Bronchial epithelial cell (primary cell): ENCODE data around the gene ROR2. TPM values are rescaled to one million over a fixed set of nuclear protein-coding genes. Genes with fewer than 3 reads are reported as not detected.

Source experiments
- DNase-seq: peaks from one replicate; pipeline ENCODE4 v3.0.0-alpha.2; 2010; ENCODE audit warnings: low read depth
- FAIRE-seq: peaks from 2 replicates; lab custom pipeline; 2011; peaks lifted over from hg19 to GRCh38; lab: Jason Lieb, UNC
- H3K27me3 ChIP-seq: 2 replicates; pipeline ENCODE4 v1.5.1; 2011; ENCODE audit warnings: low read length; ENCODE audit not compliant: control insufficient read depth, insufficient read depth
- H3K36me3 ChIP-seq: 2 replicates; pipeline ENCODE4 v1.5.1; 2011; ENCODE audit warnings: low read length; ENCODE audit not compliant: control insufficient read depth, insufficient read depth
- H3K4me3 ChIP-seq: 2 replicates; pipeline ENCODE4 v1.5.1; 2011; ENCODE audit warnings: mild to moderate bottlenecking, low read depth, low read length, control low read depth
- total RNA-seq: library from RNA; depleted of rRNA; stranded (reverse); fragments of >200 nt; gene quantifications from 2 replicates; pipeline ENCODE4 v1.2.1, GENCODE V29; 2014
- TF ChIP-seq, protein P1 (sequence below): IDR thresholded peaks from 2 replicates; pipeline ENCODE4 v1.5.1; 2011; ENCODE audit warnings: mild to moderate bottlenecking, moderate library complexity, low read length, control low read depth, inconsistent platforms; ENCODE audit not compliant: insufficient read depth, severe bottlenecking

ROR2 gene
- total RNA-seq, 1 donor from 2014 or later, result 0.26 TPM

DNA sequence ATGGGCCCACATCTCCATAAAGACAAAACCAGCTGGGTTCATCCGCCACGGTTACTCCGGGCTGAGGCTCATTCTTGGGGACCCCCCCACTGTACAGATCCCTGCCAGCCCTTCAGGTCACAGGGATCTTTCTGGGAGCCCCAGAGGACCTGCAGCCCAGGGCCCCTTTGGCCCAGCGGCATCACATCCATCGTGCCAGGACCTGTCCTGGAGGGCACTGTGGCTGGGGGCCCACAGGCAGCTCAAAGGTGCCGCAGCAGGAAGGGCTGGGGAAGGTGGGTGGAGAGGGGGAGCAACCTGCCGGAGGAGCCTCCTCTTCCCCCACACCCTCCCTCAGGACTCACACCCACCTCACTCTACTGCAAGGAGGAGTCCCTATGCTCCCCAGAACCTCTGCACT is 252.8 kb downstream of the ROR2 start:
- Histone ChIP-seq H3K27me3 (no peaks in the 10 kb centered on the region), H3K36me3 (no peaks in the 10 kb centered on the region), H3K4me3 (no peak overlapping the region)
- DNase-seq (no peak), FAIRE-seq (no peak)
- TF ChIP-seq, protein P1, sequence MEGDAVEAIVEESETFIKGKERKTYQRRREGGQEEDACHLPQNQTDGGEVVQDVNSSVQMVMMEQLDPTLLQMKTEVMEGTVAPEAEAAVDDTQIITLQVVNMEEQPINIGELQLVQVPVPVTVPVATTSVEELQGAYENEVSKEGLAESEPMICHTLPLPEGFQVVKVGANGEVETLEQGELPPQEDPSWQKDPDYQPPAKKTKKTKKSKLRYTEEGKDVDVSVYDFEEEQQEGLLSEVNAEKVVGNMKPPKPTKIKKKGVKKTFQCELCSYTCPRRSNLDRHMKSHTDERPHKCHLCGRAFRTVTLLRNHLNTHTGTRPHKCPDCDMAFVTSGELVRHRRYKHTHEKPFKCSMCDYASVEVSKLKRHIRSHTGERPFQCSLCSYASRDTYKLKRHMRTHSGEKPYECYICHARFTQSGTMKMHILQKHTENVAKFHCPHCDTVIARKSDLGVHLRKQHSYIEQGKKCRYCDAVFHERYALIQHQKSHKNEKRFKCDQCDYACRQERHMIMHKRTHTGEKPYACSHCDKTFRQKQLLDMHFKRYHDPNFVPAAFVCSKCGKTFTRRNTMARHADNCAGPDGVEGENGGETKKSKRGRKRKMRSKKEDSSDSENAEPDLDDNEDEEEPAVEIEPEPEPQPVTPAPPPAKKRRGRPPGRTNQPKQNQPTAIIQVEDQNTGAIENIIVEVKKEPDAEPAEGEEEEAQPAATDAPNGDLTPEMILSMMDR, result no peak

DNA sequence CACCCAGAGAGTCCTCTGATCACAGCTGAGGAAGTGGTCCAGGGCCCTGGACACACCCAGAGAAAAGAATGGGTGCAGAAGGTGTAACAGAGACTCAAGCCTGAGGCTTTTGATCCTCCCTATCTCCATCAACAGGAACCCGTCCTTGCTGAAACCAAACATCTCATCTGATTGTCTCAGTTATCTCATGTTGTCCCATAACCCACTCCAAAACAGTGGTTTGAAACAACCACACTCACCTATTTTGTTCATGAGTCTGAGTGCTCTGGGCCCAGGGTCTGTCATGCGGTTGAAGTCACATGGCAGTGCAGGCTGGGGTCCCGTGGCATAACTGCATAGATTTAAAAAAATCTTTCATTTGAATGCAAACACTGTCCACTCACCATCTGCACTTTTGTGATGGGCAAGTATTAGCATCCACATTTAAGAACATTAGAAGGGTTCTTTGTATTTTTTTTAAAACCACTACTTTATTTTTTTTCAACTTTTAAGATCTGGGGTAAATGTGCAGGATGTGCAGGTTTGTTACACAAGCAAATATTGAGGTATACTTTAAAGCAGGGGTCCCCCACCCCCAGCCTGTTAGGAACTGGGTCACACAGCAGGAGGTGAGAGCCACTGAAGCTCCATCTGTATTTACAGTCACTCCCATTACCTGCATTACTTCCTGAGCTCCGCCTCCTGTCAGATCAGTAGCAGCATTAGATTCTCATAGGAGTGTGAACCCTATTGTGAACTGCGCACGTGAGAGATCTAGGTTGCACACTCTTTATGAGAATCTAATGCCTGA is 255.8 kb downstream of the ROR2 start:
- TF ChIP-seq, protein P1, result no peak
- no peak for FAIRE-seq
- DNase-seq, result no peak
- Histone ChIP-seq H3K4me3 (no peak overlapping the region), H3K27me3 (no peaks in the 10 kb centered on the region), H3K36me3 (no peaks in the 10 kb centered on the region)

DNA sequence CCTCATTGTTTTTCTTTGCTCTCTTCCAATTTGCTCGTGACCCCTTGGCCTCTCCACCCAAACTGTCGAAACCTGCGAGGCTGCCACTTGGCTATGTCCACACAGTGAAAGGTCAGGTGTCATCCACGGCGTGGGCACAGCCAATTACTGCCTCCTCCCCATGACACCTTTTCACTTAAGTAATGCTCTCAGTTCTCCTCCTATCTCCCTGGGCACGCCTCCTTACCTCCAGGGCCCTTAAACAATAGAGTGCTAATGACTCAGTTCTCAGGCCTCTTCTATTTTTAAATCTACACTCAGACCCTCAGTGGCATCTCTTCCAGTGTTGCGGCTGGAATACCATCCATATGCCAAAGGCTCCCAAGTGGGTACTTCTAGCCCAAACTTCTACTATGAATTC is 256.8 kb downstream of the ROR2 start:
- no peak overlapping the region for H3K4me3 ChIP-seq
- no peaks in the 10 kb centered on the region for H3K27me3 ChIP-seq
- peak; percentile 68 for DNase-seq
- no peaks in the 10 kb centered on the region for H3K36me3 ChIP-seq
- no peak for FAIRE-seq
- TF ChIP-seq, protein P1, result no peak

DNA sequence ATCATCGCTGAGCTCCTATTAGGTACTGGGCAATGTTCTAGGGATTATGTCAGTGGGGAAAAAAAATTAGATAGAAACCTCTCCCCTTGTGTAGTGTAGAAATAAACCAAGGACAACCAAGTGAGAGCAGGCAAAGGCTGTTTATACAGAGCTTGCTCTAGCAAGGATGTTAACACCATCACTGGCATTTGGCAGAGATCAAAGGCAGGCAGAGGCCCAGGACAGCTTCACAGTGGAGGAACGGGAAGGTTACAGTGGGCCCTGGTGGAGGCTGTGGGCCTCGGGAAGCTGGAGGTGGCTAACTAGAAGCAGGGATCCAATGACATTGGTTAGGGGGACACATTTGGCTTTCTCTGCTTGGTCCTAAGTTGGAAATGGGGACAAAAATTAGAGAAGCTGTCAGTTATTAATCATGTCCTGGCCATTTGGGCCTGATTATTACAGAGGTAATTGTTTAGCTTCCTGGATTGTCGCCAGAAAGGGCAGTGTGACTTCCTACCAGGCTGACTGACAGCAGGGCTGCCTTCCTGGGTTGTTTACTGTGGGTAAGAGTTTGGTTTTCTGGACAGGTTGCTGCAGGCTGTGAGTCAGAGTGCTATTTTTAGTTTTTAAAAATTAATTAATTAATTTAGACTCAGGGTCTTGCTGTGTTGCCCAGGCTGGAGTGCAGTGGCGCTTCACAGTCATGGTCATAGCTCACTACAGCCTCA is 259.3 kb downstream of the ROR2 start:
- H3K4me3 ChIP-seq, result no peak overlapping the region
- H3K36me3 ChIP-seq, result no peaks in the 10 kb centered on the region
- no peaks in the 10 kb centered on the region for H3K27me3 ChIP-seq
- TF ChIP-seq, protein P1, result no peak
- DNase-seq (no peak), FAIRE-seq (peak; percentile 18)

DNA sequence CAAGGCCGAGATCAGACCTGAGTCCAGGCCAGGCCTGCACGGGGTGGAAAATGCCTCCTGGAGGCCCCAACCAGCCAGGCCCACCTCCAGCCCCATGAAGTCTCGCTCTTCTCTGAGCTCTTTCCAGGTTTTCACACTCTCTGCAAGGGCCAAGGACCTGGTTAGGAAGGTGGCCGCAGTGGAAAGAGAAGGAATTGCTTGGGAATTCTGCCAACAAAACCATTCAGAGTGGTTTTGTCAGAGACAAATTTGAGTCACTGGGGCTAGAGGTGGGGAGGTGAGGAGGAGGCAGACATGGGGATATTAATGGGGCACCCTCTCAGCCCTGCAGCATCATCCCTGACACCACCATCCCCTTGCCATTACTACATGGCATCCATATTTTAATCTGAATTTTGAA is 261.0 kb downstream of the ROR2 start:
- FAIRE-seq (no peak), DNase-seq (no peak)
- Histone ChIP-seq H3K36me3 (no peaks in the 10 kb centered on the region), H3K4me3 (no peak overlapping the region), H3K27me3 (no peaks in the 10 kb centered on the region)
- TF ChIP-seq, protein P1, result no peak
